Calu3 (cell line): ENCODE measurements around the gene SLC24A3. TPM values are rescaled to one million over a fixed set of nuclear protein-coding genes. Genes with fewer than 3 reads are reported as not detected.

Experiments
- BruUV-seq: library from RNA; stranded (reverse); fragments of 400-500 nt; replicated peaks from 2 replicates; lab custom pipeline; 2021; lab: Mats Ljungman, UMichigan
- CTCF ChIA-PET: fragments of 300-600 bp; sonication (Branson Sonifier 250); formaldehyde crosslinking; loops from one replicate; lab custom pipeline; 2022; ENCODE audit warnings: antibody characterized with exemption; lab: Charles Lee
- DNase-seq: peaks from one replicate; pipeline ENCODE4 v3.0.0; 2022
- H3K27ac Mint-ChIP-seq: one replicate; pipeline ENCODE4 v1.8.0; 2022; ENCODE audit warnings: mixed read lengths; ENCODE audit not compliant: unreplicated experiment
- H3K27me3 Mint-ChIP-seq: one replicate; pipeline ENCODE4 v1.8.0; 2022; ENCODE audit warnings: mixed read lengths; ENCODE audit not compliant: unreplicated experiment
- H3K36me3 Mint-ChIP-seq: one replicate; pipeline ENCODE4 v1.8.0; 2022; ENCODE audit warnings: mild to moderate bottlenecking, moderate library complexity, mixed read lengths; ENCODE audit not compliant: insufficient read depth, unreplicated experiment
- H3K4me1 Mint-ChIP-seq: one replicate; pipeline ENCODE4 v1.8.0; 2022; ENCODE audit warnings: mild to moderate bottlenecking, low read depth, mixed read lengths; ENCODE audit not compliant: unreplicated experiment
- H3K4me3 Mint-ChIP-seq: one replicate; pipeline ENCODE4 v1.8.0; 2022; ENCODE audit warnings: mild to moderate bottlenecking, low read depth, moderate library complexity, mixed read lengths; ENCODE audit not compliant: unreplicated experiment
- H3K9me3 Mint-ChIP-seq: one replicate; pipeline ENCODE4 v1.8.0; 2022; ENCODE audit warnings: low read depth, mixed read lengths; ENCODE audit not compliant: unreplicated experiment
- intact Hi-C: fragments of 100-400 bp; cut with micrococcal nuclease; formaldehyde crosslinking; loops from one replicate; pipeline ENCODE4 v1.10.0; 2022; ENCODE audit not compliant: unreplicated experiment
- total RNA-seq: library from RNA; stranded (reverse); gene quantifications from 2 replicates; pipeline ENCODE4 v1.2.3, GENCODE V29; 2022
- TF ChIP-seq, protein P1 (sequence below): fragments of 200-600 bp; IDR thresholded peaks from one replicate; pipeline ENCODE4 v1.8.0; 2022; ENCODE audit warnings: antibody characterized with exemption; ENCODE audit not compliant: unreplicated experiment

Gene SLC24A3
- total RNA-seq, 1 experiment from 2014 or later = not detected

DNA sequence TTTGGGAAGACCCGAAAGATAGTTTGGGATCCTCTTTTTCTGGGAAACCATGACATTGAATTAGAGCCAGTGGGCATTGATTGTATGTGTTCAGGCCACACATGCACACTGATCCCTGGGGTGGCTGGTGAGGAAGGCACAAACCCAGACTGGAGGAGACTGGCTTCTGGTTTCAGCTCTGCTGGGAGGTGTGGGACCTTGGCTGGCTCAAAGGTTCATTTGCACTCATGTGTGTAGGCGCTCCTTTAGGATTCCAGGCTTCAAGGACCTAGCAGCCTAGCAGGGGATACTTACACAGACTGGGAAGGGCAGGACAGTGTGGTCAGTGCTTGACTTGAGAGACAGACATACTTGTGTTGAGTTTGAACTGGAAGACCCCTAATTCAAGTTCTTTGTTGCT lies 552.8 kb downstream of the SLC24A3 start:
- no TSS peak for BruUV-seq
- peaks cover 15% of the 10 kb centered on the region for H3K4me1 Mint-ChIP-seq
- no peaks in the 10 kb centered on the region for H3K27me3 Mint-ChIP-seq
- TF ChIP-seq, protein P1, sequence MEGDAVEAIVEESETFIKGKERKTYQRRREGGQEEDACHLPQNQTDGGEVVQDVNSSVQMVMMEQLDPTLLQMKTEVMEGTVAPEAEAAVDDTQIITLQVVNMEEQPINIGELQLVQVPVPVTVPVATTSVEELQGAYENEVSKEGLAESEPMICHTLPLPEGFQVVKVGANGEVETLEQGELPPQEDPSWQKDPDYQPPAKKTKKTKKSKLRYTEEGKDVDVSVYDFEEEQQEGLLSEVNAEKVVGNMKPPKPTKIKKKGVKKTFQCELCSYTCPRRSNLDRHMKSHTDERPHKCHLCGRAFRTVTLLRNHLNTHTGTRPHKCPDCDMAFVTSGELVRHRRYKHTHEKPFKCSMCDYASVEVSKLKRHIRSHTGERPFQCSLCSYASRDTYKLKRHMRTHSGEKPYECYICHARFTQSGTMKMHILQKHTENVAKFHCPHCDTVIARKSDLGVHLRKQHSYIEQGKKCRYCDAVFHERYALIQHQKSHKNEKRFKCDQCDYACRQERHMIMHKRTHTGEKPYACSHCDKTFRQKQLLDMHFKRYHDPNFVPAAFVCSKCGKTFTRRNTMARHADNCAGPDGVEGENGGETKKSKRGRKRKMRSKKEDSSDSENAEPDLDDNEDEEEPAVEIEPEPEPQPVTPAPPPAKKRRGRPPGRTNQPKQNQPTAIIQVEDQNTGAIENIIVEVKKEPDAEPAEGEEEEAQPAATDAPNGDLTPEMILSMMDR = no peak
- H3K4me3 Mint-ChIP-seq = no peak overlapping the region
- H3K36me3 Mint-ChIP-seq = no peaks in the 10 kb centered on the region
- H3K27ac Mint-ChIP-seq = no peak overlapping the region
- no peaks in the 10 kb centered on the region for H3K9me3 Mint-ChIP-seq
- intact Hi-C loops = no loop called here
- DNase-seq = no peak
- CTCF ChIA-PET = interaction anchor here (0.6 kb wide), 1 partner anchor 97 kb away, joined by 3 read pairs; no protein-coding TSS in a partner anchor

DNA sequence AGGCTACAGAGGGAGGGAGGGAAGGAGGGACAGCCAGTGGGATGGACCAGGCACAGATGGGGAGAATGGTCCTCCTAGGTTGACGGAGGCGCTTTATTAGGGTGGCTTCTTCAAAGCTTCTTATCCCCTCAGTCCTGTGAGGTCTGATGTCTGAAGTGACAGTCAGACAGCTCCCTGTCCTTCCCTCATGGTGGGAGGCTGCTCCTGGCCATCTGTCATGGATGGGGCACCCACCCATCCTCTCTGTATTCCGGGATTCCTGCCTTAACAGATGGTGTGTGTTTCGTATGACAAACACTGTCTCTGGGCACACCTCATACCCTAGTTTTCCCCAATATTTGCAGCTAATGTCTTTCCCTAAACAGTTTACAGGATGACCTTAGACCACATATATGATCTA lies 553.5 kb downstream of the SLC24A3 start:
- intact Hi-C loops = no loop called here
- H3K27me3 Mint-ChIP-seq = no peaks in the 10 kb centered on the region
- no peak overlapping the region for H3K27ac Mint-ChIP-seq
- no TSS peak for BruUV-seq
- no peak for DNase-seq
- H3K9me3 Mint-ChIP-seq = no peaks in the 10 kb centered on the region
- CTCF ChIA-PET = no interaction called here
- TF ChIP-seq, protein P1 = no peak
- peaks cover 15% of the 10 kb centered on the region for H3K4me1 Mint-ChIP-seq
- no peak overlapping the region for H3K4me3 Mint-ChIP-seq
- no peaks in the 10 kb centered on the region for H3K36me3 Mint-ChIP-seq

DNA sequence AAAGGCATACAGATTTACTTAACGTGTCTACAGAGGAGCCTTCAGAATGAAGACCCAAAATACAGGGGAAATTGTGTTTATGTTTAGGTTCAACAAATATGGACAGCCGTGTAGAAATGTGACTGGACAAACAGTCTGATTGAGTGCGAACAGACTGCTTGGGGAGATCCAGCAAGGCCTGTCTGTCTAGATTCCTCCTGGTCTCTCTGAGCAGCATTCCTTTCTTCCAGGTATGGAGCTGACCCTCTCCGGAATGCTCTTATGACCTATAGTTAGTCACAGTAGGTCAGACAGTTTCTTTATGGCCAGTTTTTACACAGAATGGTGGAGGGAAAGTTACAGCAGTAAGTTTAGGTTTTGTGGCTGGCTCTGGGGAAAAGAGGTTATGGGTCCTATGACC lies 554.6 kb downstream of the SLC24A3 start:
- no peak overlapping the region for H3K27ac Mint-ChIP-seq
- no peak for DNase-seq
- no TSS peak for BruUV-seq

DNA sequence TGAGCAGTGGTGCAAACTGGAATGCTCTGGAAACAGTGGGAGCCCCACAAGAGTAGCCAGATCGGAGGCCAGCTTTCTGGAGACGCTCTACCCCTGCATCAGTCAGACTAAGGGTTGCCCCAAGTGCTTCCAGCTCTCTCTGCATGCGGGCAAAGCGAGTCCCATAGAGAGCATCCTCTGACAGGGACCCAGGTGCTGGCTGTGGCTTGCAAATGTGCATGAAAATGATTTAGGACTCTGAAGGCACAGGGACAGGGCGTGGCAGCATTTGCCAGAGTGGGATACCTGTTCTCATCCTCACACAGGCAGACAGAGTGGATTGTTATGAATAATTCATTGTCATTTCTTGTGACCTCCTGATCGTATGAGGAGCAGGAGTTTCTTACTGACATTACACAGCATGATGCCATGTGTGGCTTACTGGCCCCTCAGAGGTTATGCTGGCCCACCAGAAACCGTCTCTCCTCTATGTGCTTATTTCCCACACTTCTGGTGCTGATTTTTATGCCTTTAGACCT lies 555.9 kb downstream of the SLC24A3 start:
- intact Hi-C loops = no loop called here
- no peak for DNase-seq
- no peaks in the 10 kb centered on the region for H3K9me3 Mint-ChIP-seq
- peaks cover 15% of the 10 kb centered on the region for H3K4me1 Mint-ChIP-seq
- no peaks in the 10 kb centered on the region for H3K36me3 Mint-ChIP-seq
- H3K27ac Mint-ChIP-seq = no peak overlapping the region
- no peaks in the 10 kb centered on the region for H3K27me3 Mint-ChIP-seq
- TF ChIP-seq, protein P1 = no peak
- CTCF ChIA-PET = interaction anchor here (0.7 kb wide), 1 partner anchor 9 kb away, joined by 3 read pairs; no protein-coding TSS in a partner anchor
- BruUV-seq = no TSS peak
- H3K4me3 Mint-ChIP-seq = no peak overlapping the region

More for the DNA sequence above, 554.6 kb downstream of the SLC24A3 start:
- H3K4me1 Mint-ChIP-seq = peaks cover 15% of the 10 kb centered on the region
- H3K27me3 Mint-ChIP-seq = no peaks in the 10 kb centered on the region
- CTCF ChIA-PET = no interaction called here
- TF ChIP-seq, protein P1 = no peak
- no peaks in the 10 kb centered on the region for H3K36me3 Mint-ChIP-seq
- H3K9me3 Mint-ChIP-seq = no peaks in the 10 kb centered on the region
- intact Hi-C loops = no loop called here
- H3K4me3 Mint-ChIP-seq = no peak overlapping the region
